NB4 (cell line): ENCODE data around the gene CDC34.

Source experiments
- DNase-seq: peaks from one replicate; pipeline ENCODE4 v3.0.0; 2010; ENCODE audit warnings: low read depth
- H3K4me3 ChIP-seq: one replicate; pipeline ENCODE4 v1.5.1; 2011; ENCODE audit warnings: mild to moderate bottlenecking, low read depth, low read length, moderate library complexity
- MYC ChIP-seq: IDR thresholded peaks from 2 replicates; pipeline ENCODE4 v1.6.1; 2011; ENCODE audit warnings: low read depth, low read length
- POLR2A ChIP-seq: IDR thresholded peaks from 2 replicates; pipeline ENCODE4 v1.6.1; 2011; ENCODE audit warnings: mild to moderate bottlenecking; ENCODE audit not compliant: insufficient read length; ENCODE audit errors: extremely low read depth
- TF ChIP-seq, protein P1 (sequence below): IDR thresholded peaks from one replicate; pipeline ENCODE4 v1.5.1; 2012; ENCODE audit warnings: low read depth, low read length
- TF ChIP-seq, protein P2 (sequence below): IDR thresholded peaks from 2 replicates; pipeline ENCODE4 v1.6.1; 2011; ENCODE audit warnings: low read depth, low read length

Gene CDC34

DNA sequence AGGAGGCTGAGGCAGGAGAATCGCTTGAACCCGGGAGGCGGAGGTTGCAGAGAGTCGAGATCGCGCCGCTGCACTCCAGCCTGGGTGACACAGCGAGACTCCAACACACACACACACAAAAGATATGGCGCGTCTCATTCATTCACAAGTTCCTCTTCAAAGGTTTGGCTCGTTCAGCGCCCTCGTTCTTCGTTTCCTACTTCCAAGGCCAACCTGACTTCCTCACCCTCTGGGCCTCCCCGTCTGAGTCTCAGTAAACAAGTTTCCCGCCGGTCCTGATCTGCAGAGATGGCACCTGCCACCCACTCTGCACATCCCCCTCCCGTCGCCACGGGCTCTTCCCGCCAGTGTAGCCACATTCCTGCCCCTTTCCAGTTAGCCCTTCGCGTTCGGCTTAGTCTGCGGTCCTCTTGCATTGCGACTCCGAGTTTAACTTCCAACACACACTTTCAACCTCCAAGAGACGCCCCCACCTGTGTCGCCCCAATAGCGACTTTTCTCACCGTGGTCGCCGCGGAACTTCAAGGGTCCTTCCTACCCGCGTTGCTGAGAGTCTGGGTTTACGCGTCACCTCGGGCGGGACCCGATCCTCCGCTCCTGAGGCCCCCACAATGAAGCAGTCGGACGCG is 39.5 kb downstream of the CDC34 start:
- TF ChIP-seq MYC = no peak; the same call in 1 of the 2 replicates
- peak; percentile 32 for TF ChIP-seq POLR2A
- H3K4me3 ChIP-seq = peak overlapping the region; percentile 74
- DNase-seq = peak; percentile 81

DNA sequence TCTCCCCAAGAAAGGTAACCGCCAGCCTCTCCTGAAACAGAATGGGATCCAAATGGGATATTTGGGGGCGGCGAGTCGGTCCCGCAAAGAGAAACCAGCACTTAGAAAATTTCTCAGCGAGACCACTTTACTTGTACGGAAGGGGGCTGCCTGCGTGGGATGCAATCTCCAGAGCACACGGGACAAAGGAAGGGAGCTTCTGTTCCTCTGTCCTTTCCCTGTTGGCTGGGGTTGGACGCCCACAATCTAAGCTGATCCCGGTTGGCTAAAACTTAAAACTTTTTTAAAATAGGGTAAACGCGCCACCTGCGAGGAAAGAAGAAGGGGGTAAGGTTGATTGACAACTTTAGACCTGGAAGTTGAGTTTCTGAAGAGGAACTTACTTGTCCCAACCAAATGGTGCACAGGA is 40.0 kb downstream of the CDC34 start:
- peak; percentile 70 for DNase-seq
- TF ChIP-seq, protein P1, sequence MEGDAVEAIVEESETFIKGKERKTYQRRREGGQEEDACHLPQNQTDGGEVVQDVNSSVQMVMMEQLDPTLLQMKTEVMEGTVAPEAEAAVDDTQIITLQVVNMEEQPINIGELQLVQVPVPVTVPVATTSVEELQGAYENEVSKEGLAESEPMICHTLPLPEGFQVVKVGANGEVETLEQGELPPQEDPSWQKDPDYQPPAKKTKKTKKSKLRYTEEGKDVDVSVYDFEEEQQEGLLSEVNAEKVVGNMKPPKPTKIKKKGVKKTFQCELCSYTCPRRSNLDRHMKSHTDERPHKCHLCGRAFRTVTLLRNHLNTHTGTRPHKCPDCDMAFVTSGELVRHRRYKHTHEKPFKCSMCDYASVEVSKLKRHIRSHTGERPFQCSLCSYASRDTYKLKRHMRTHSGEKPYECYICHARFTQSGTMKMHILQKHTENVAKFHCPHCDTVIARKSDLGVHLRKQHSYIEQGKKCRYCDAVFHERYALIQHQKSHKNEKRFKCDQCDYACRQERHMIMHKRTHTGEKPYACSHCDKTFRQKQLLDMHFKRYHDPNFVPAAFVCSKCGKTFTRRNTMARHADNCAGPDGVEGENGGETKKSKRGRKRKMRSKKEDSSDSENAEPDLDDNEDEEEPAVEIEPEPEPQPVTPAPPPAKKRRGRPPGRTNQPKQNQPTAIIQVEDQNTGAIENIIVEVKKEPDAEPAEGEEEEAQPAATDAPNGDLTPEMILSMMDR = no peak
- TF ChIP-seq, protein P2, sequence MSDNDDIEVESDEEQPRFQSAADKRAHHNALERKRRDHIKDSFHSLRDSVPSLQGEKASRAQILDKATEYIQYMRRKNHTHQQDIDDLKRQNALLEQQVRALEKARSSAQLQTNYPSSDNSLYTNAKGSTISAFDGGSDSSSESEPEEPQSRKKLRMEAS = no peak
- TF ChIP-seq POLR2A (peak; percentile 4), MYC (no peak)
- H3K4me3 ChIP-seq = peak overlapping the region; percentile 74

DNA sequence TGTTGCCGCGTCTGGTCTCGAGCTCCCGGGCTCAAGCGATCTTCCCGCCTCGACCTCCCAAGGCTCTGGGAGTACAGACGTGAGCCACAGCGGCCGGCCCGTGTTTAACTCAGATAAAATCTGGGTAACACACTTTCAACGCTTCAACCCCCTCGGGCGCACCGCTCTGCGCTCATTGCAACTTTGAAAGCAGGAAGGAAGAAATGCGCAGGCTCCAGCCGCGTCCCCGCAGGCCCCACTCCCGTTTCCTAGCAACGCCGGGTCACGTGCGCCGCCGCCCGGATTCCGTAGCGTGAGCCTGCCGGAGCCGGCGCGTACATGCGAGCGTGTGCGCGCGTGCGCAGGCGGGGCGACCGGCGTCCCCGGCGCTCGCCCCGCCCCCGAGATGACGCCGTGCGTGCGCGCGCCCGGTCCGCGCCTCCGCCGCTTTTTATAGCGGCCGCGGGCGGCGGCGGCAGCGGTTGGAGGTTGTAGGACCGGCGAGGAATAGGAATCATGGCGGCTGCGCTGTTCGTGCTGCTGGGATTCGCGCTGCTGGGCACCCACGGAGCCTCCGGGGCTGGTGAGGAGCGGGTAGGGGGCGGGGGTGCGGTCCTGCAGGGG is 40.7 kb downstream of the CDC34 start, which contains the start of gene BSG:
BSG (plus strand) TSS at position 457 of the 603 bp plus-strand sequence; CDS start at position 496, 39 bp downstream.
- TF ChIP-seq POLR2A = peak; percentile 94
- TF ChIP-seq, protein P2 = peak; percentile 98
- no peak; the same call in 1 of the 2 replicates for TF ChIP-seq MYC
- peak; percentile 96 for DNase-seq

DNA sequence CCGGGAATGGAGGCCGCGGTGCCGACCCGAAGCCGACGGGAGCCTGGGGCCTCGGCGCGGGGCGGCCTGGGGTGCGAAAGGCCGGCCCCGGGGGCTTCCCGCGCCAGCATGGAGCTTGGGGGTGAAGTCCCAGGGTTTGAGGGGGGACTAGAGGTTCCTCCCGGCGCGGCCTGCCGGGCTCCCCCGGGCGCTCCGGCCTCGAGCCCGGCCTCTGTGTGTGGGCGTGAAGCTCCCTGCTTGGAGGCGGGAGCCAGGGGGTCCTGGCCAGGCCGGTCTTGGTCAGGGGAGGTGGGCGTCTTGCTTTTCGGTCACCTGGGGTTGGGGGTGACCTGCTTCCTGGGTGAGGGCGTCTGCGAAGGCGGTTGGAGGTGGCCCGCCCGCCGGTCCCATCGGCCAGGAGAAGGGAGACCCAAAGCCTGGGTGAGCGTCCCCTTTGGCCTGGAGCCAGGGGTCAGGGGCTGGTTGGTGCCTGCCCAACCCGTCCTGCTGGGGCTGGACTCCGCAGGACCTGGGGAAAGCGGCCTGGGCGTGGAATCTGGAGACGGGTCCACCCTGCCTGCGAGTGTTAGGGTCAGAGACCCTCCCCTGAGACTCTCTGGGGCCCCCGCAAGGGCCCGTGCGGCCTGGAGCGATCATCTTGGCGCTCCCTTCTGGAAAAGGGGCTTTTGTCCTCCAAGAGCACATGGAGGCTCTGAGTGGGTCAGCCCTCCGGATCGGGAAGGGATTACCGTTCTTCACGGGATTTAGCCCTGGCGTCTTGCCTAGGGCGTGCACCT is 41.4 kb downstream of the CDC34 start:
- DNase-seq = peak; percentile 33

More for the DNA sequence above, 40.7 kb downstream of the CDC34 start, which contains the start of gene BSG:
- peak within 1 kb of the TSS; percentile 80 for H3K4me3 ChIP-seq

DNA sequence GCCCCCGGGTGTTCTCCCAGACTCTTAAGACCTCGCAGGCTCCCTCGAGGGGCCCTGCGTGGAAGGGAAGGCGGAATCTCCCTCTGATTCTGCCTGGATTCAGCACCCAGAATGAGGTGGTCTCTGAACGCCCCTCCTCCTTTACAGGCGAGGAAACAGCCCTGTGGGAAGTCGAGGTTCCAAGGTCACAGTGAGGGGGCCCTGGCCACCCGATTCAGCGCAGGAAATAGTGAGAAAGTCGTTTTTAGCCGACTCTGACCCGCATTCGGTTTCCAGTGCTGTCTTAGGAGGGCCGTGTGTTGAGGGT is 41.9 kb downstream of the CDC34 start:
- TF ChIP-seq, protein P2 = no peak
- TF ChIP-seq MYC (no peak), POLR2A (no peak)
- TF ChIP-seq, protein P1 = no peak
- peak overlapping the region; percentile 80 for H3K4me3 ChIP-seq

More for the DNA sequence above, 41.4 kb downstream of the CDC34 start:
- peak overlapping the region; percentile 80 for H3K4me3 ChIP-seq
- TF ChIP-seq, protein P2 = no peak
- TF ChIP-seq, protein P1 = no peak
- TF ChIP-seq POLR2A = no peak

DNA sequence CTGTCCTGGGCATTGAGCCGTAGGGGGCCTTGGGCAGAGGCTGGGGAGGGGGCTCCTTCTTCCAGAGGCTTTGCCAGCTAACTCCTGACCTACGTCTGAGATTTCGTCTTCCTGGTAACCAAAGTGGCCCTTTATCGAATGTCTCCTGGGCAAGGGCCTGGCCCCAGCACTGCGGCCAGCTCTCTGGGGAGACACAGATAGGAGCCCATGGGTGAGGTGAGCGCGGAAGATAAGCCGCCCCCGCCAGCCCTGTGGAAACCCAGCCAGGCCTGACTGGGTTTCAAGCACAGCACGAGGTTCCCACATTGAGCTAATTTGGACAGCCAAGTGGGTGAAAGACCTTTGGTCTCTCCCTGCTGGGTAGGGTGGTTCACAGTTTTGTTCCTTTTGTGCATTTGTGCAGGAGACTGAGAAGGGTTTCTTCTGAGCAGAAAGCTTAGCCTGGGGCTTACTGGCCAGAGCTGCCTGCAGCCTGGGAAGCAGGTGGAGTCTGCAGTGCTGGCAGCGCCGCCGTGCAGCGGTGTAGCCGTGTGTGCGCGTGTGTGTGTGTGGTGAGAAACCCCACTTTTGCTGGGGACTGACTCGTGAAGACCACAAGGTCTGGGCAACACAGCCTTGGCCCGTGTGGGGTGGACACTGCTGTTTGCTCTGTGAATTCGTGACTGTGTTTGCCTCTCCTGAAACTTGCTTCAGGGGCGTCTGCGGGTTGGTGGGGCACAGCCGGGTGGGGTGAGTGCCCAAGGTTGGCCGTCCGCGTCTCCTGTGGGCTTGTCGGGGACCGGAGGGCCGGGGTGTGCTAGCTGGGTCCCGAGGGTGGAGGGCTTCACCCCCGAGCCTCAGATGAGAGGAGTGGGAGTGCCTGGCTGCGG is 43.3 kb downstream of the CDC34 start:
- peak; percentile 54 for DNase-seq
- H3K4me3 ChIP-seq = peak overlapping the region; percentile 80
- no peak for TF ChIP-seq POLR2A
- TF ChIP-seq MYC = no peak
- TF ChIP-seq, protein P1 = no peak
- TF ChIP-seq, protein P2 = no peak

More for the DNA sequence above, 41.9 kb downstream of the CDC34 start:
- no peak for DNase-seq
